K562 (cell line): Measurements from ENCODE around the gene DPP10. TPM values are rescaled to one million over a fixed set of nuclear protein-coding genes. Genes with fewer than 3 reads are reported as not detected.
A peak's percentile ranks its signal among the peaks of the same experiment; 100 is the strongest.

Experiments
- ATAC-seq: fragments of 200-7000 bp; cut with Tn5 transposase; 3 replicates; pipeline ENCODE4 v1.9.1; 2020; ENCODE audit warnings: moderate library complexity
- BruUV-seq: library from RNA; stranded (reverse); fragments of 400-500 nt; replicated peaks from 2 replicates; lab custom pipeline; 2021; lab: Mats Ljungman, UMichigan
- CTCF ChIA-PET: fragments of 300-600 bp; formaldehyde crosslinking; extraction: SDS; loops from one replicate; lab custom pipeline; 2021; ENCODE audit warnings: low intra/inter-chr PET ratio; lab: Yijun Ruan, JAX
- POLR2A ChIA-PET: fragments of 300-600, 350-650 bp; sonication (Branson Sonifier 250); formaldehyde crosslinking; extraction: SDS; loops from one replicate; lab custom pipeline; 2021; ENCODE audit warnings: antibody characterized with exemption, inconsistent platforms; lab: Yijun Ruan, JAX
- DNase-seq, 4 experiments: peaks; one replicate each; pipeline versions ENCODE4 v3.0.0 to v3.0.0-alpha.2; 2011 to 2018; ENCODE audit warnings: low spot score in 3 of 4, mixed read lengths in 3 of 4; ENCODE audit errors: extremely low read depth in 1 of 4
- FAIRE-seq: peaks from 2 replicates; lab custom pipeline; 2011; peaks lifted over from hg19 to GRCh38; lab: Jason Lieb, UNC
- H2AFZ ChIP-seq: 2 replicates; pipeline ENCODE4 v1.6.0; 2011; ENCODE audit warnings: low read depth, low read length, control low read depth, inconsistent platforms
- H3K27ac ChIP-seq: fragments of 200-600 bp; 3 replicates; pipeline ENCODE4 v1.8.0; 2011; ENCODE audit warnings: low read depth, mild to moderate bottlenecking, control low read depth, inconsistent platforms, low read length, moderate library complexity, mixed read lengths; ENCODE audit errors: extremely low read depth
- H3K27me3 ChIP-seq, 2 experiments: fragments of 300-600 bp in 1 of 2; 2 replicates in 1 of 2; 3 replicates in 1 of 2; pipeline versions ENCODE4 v1.6.0 to v1.8.0; 2011; ENCODE audit warnings: inconsistent platforms in 2 of 2, low read length in 2 of 2, mild to moderate bottlenecking in 1 of 2, mixed read lengths in 1 of 2, moderate library complexity in 1 of 2; ENCODE audit not compliant: control insufficient read depth in 2 of 2, insufficient read depth in 2 of 2
- H3K36me3 ChIP-seq: fragments of 300-600 bp; 3 replicates; pipeline ENCODE4 v1.8.0; 2011; ENCODE audit warnings: mild to moderate bottlenecking, low read length, inconsistent platforms; ENCODE audit not compliant: control insufficient read depth, insufficient read depth
- H3K4me1 ChIP-seq, 2 experiments: fragments of 200-600 bp in 1 of 2; replicated peaks in 1 of 2; 2 replicates in 1 of 2; 3 replicates in 1 of 2; pipeline versions ENCODE4 v1.5.1 to v1.8.0; 2011; ENCODE audit warnings: inconsistent platforms in 2 of 2, low read length in 2 of 2, mild to moderate bottlenecking in 1 of 2, mixed read lengths in 1 of 2, moderate library complexity in 1 of 2; ENCODE audit not compliant: control insufficient read depth in 2 of 2, insufficient read depth in 2 of 2
- H3K4me2 ChIP-seq: 2 replicates; pipeline ENCODE4 v1.6.1; 2011; ENCODE audit warnings: low read length, control low read depth, inconsistent platforms, mixed read lengths; ENCODE audit not compliant: insufficient read depth
- H3K4me3 ChIP-seq: fragments of 200-600 bp; sonication (generic), shearing (Covaris generic); 2 replicates; pipeline ENCODE4 v1.5.1; 2016; ENCODE audit warnings: control low read depth, inconsistent platforms
- H3K79me2 ChIP-seq: fragments of 200-600 bp; 3 replicates; pipeline ENCODE4 v1.8.0; 2011; ENCODE audit warnings: low read length, inconsistent platforms; ENCODE audit not compliant: control insufficient read depth, insufficient read depth
- H3K9ac ChIP-seq, 2 experiments: 2 replicates each; pipeline versions ENCODE4 v1.6.0 to v1.6.1; 2011; ENCODE audit warnings: low read depth in 2 of 2, low read length in 2 of 2, control low read depth in 1 of 2, inconsistent platforms in 1 of 2, mild to moderate bottlenecking in 1 of 2, mixed read lengths in 1 of 2; ENCODE audit not compliant: insufficient read depth in 1 of 2
- H3K9me1 ChIP-seq: one replicate; pipeline ENCODE4 v1.6.0; 2011; ENCODE audit warnings: inconsistent platforms, mild to moderate bottlenecking, low read length, moderate library complexity; ENCODE audit not compliant: control insufficient read depth, insufficient read depth
- H3K9me3 ChIP-seq: replicated peaks from 2 replicates; pipeline ENCODE4 v1.5.1; 2011; ENCODE audit warnings: low read depth, low read length, inconsistent platforms; ENCODE audit not compliant: control insufficient read depth, insufficient read depth
- H4K20me1 ChIP-seq: replicated peaks from 2 replicates; pipeline ENCODE4 v1.6.1; 2011; ENCODE audit warnings: low read length, inconsistent platforms, mixed read lengths; ENCODE audit not compliant: control insufficient read depth, insufficient read depth
- CREB3 ChIP-seq: fragments of 450-650 bp; conservative IDR thresholded peaks from 2 replicates; pipeline ENCODE4 v1.6.1; 2016; ENCODE audit warnings: missing genetic modification characterization, low read depth, mild to moderate bottlenecking, missing compliant biosample characterization, moderate library complexity
- RAD21 ChIP-seq, 2 experiments: fragments of 250-450 bp in 1 of 2; fragments of 450-650 bp in 1 of 2; sonication (Bioruptor Pico) in 1 of 2; formaldehyde crosslinking in 1 of 2; IDR thresholded peaks in 1 of 2; conservative IDR thresholded peaks in 1 of 2; 2 replicates each; pipeline versions ENCODE4 v1.4.0 to v1.8.0; 2020 to 2022; ENCODE audit warnings: mild to moderate bottlenecking in 2 of 2, moderate library complexity in 1 of 2
- SIX5 ChIP-seq, 2 experiments: IDR thresholded peaks; 2 replicates each; pipeline ENCODE4 v1.6.1; 2011; ENCODE audit warnings: low read length in 2 of 2, borderline replicate concordance in 1 of 2, low read depth in 1 of 2, mild to moderate bottlenecking in 1 of 2, moderate library complexity in 1 of 2; ENCODE audit not compliant: insufficient read depth in 1 of 2
- ZNF212 ChIP-seq: fragments of 450-650 bp; formaldehyde crosslinking; IDR thresholded peaks from 2 replicates; pipeline ENCODE4 v1.4.0; 2020; ENCODE audit warnings: mild to moderate bottlenecking
- ZNF324 ChIP-seq: fragments of 250-450 bp; sonication (Bioruptor Pico); IDR thresholded peaks from 2 replicates; pipeline ENCODE4 v1.4.0; 2020; ENCODE audit warnings: mild to moderate bottlenecking
- ZNF408 ChIP-seq: fragments of 250-450 bp; sonication (Bioruptor Pico); IDR thresholded peaks from 2 replicates; pipeline ENCODE4 v1.4.0; 2020; ENCODE audit warnings: low read depth, mild to moderate bottlenecking, moderate library complexity
- ZNF431 ChIP-seq: sonication (generic); formaldehyde crosslinking; IDR thresholded peaks from 2 replicates; pipeline ENCODE4 v1.8.0; 2022; ENCODE audit warnings: mild to moderate bottlenecking, missing genetic modification reagents
- ZNF551 ChIP-seq: fragments of 250-450 bp; sonication (Bioruptor Pico); IDR thresholded peaks from 2 replicates; pipeline ENCODE4 v1.5.0; 2021; ENCODE audit warnings: mild to moderate bottlenecking, moderate library complexity
- WGBS: fragments of 100-300 bp; shearing (Covaris generic); methylation state at CpG from one replicate; pipeline ENCODE4 v1.1.6; 2016; ENCODE audit warnings: low coverage, mixed read lengths; ENCODE audit not compliant: insufficient coverage; ENCODE audit errors: missing lambda C conversion rate; 5-methylcytosine and 5-hydroxymethylcytosine counted together
- in situ Hi-C: fragments of 300-500 bp; cut with MboI; formaldehyde crosslinking; loops from 4 replicates; pipeline ENCODE4 v1.15.0; 2018; ENCODE audit warnings: inconsistent platforms, mixed read lengths
- intact Hi-C: fragments of 100-400 bp; cut with micrococcal nuclease; formaldehyde crosslinking; loops from 2 replicates; pipeline ENCODE4 v1.14.2; 2022
- polyA plus RNA-seq, 8 experiments: library from polyadenylated mRNA; depleted of rRNA in 4 of 8; stranded (reverse) in 5 of 8; unstranded in 3 of 8; fragments of >200 nt; fragmentation: Nextera tagmentation in 2 of 8; fragmentation: Illumina TruSeq in 1 of 8; extraction: Ambion mirVana in 2 of 8; extraction: Trizol in 1 of 8; gene quantifications; 2 replicates each; pipeline versions ENCODE4 v1.2.1 to v1.2.3, GENCODE V29; 2011 to 2014; ENCODE audit warnings: inconsistent platforms in 1 of 8, missing spikeins in 1 of 8
- total RNA-seq, 7 experiments: library from RNA; depleted of rRNA in 6 of 7; stranded (reverse); fragments of >200 nt in 6 of 7; fragmentation: Illumina TruSeq in 2 of 7; extraction: Trizol in 2 of 7; gene quantifications; 2 replicates each; pipeline versions ENCODE4 v1.2.1 to v1.2.3, GENCODE V29; 2011 to 2021; ENCODE audit warnings: low replicate concordance in 1 of 7
- TF ChIP-seq, protein P1 (sequence below): fragments of 450-650 bp; formaldehyde crosslinking; IDR thresholded peaks from 2 replicates; pipeline ENCODE4 v1.4.0; 2020; ENCODE audit warnings: mild to moderate bottlenecking, mixed read lengths
- TF ChIP-seq, protein P2 (sequence below): sonication (generic); formaldehyde crosslinking; IDR thresholded peaks from 2 replicates; pipeline ENCODE4 v1.8.1; 2022; ENCODE audit warnings: missing genetic modification reagents

The DPP10 gene
- total and polyA plus RNA-seq, 9 of the 15 experiments (the other 6 are each of a cell fraction or from before 2014, with no cell fraction given): not detected

DNA sequence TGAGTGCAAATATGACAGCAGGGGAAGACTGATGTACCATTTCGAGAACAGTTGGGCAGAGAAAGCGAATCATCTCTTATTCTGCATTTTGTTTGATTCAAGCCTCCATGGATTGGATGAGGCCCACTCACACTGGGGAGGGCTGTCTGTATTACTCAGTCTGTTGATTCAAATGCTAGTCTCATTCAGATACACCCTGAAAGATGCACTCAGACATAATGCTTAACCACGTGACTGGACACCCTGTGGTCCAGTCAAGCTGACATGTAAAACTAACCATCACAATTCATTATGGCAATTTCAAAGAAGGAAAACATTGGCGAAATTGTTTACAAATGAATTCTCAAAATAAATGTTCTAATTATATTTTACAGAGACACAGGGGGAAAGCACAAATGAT, 1210.2 kb downstream of the DPP10 start:
- Histone ChIP-seq H3K79me2 (no peaks in the 10 kb centered on the region), H3K27ac (no peak overlapping the region), H2AFZ (no peak overlapping the region), H3K9me3 (no peaks in the 10 kb centered on the region), H4K20me1 (no peaks in the 10 kb centered on the region), H3K4me3 (no peak overlapping the region), H3K36me3 (no peaks in the 10 kb centered on the region), H3K4me2 (no peak overlapping the region), H3K9me1 (no peaks in the 10 kb centered on the region), H3K9ac (no peak overlapping the region), H3K4me1 (no peaks in the 10 kb centered on the region), H3K27me3 (no peaks in the 10 kb centered on the region)
- TF ChIP-seq ZNF408 (CRISPR knock-in tag): no peak
- TF ChIP-seq, protein P1, sequence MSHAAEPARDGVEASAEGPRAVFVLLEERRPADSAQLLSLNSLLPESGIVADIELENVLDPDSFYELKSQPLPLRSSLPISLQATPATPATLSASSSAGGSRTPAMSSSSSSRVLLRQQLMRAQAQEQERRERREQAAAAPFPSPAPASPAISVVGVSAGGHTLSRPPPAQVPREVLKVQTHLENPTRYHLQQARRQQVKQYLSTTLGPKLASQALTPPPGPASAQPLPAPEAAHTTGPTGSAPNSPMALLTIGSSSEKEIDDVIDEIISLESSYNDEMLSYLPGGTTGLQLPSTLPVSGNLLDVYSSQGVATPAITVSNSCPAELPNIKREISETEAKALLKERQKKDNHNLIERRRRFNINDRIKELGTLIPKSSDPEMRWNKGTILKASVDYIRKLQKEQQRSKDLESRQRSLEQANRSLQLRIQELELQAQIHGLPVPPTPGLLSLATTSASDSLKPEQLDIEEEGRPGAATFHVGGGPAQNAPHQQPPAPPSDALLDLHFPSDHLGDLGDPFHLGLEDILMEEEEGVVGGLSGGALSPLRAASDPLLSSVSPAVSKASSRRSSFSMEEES (CRISPR knock-in tag): peak; percentile 51; the same call in 1 of the 2 replicates
- intact Hi-C loops: no loop called here
- FAIRE-seq: no peak
- in situ Hi-C loops: no loop called here
- WGBS: 0% methylated on average over 4 of the region's 4 CpGs
- no peak for ATAC-seq
- CTCF ChIA-PET: no interaction called here
- BruUV-seq: no TSS peak
- POLR2A ChIA-PET: no interaction called here
- no peak for DNase-seq

DNA sequence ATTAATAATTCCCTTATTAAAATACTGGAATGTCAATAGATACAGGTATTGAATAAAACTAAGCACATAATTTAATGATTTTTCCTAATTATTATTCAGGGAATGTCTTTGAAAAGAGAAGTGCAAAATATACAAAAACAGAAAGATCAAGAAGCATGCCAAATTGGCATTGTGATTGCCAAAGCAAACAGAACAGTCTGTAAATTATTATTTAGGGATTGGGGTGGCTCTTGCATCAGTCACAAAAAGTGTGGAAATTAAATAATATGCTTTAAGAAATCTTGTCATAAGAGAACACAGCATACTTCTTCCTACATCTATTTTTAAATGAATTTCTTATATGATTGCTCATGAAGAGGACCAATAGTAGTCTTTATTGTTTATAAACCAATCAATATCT, 1211.9 kb downstream of the DPP10 start:
- no peaks in the 10 kb centered on the region for H3K36me3 ChIP-seq
- no peaks in the 10 kb centered on the region for H3K27me3 ChIP-seq
- no peak overlapping the region for H3K4me3 ChIP-seq
- DNase-seq: no peak
- no peak overlapping the region for H3K4me2 ChIP-seq
- no peak overlapping the region for H2AFZ ChIP-seq
- ATAC-seq: no peak
- no peak overlapping the region for H3K9ac ChIP-seq
- H3K27ac ChIP-seq: no peak overlapping the region
- ChIA-PET POLR2A (no interaction called here), CTCF (no interaction called here)
- no peaks in the 10 kb centered on the region for H3K9me3 ChIP-seq
- H4K20me1 ChIP-seq: no peaks in the 10 kb centered on the region
- no TSS peak for BruUV-seq
- no peak for FAIRE-seq
- in situ Hi-C loops: no loop called here
- H3K4me1 ChIP-seq: no peaks in the 10 kb centered on the region
- intact Hi-C loops: no loop called here
- H3K79me2 ChIP-seq: no peaks in the 10 kb centered on the region
- H3K9me1 ChIP-seq: no peaks in the 10 kb centered on the region
- TF ChIP-seq CREB3 (tag) (no peak), RAD21 (CRISPR knock-in tag; conservative IDR thresholded peaks at IDR 0.05 in 1 of 2, IDR thresholded peaks at IDR 0.05 in 1 of 2) (no peak), ZNF212 (CRISPR knock-in tag) (no peak), ZNF324 (CRISPR knock-in tag) (no peak), ZNF431 (CRISPR knock-in tag) (no peak), ZNF551 (CRISPR knock-in tag) (no peak), SIX5 (IDR thresholded peaks at IDR 0.05; ENCODE audit: borderline replicate concordance in 1 of 2, insufficient read depth in 1 of 2, low read depth in 1 of 2, low read length in 2 of 2) (no peak)
- TF ChIP-seq, protein P2, sequence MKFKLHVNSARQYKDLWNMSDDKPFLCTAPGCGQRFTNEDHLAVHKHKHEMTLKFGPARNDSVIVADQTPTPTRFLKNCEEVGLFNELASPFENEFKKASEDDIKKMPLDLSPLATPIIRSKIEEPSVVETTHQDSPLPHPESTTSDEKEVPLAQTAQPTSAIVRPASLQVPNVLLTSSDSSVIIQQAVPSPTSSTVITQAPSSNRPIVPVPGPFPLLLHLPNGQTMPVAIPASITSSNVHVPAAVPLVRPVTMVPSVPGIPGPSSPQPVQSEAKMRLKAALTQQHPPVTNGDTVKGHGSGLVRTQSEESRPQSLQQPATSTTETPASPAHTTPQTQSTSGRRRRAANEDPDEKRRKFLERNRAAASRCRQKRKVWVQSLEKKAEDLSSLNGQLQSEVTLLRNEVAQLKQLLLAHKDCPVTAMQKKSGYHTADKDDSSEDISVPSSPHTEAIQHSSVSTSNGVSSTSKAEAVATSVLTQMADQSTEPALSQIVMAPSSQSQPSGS: no peak
